GM21381 (cell line): ENCODE measurements around the gene VTI1A.
"Not testable (repeated sequence)": the region's sequence is repeated elsewhere in the genome, so short reads cannot be mapped to it uniquely, and the experiment has no call there.

Experiments used
- ATAC-seq: cut with Tn5 transposase; IDR thresholded peaks from one replicate; pipeline ENCODE4 v1.9.1; 2021; ENCODE audit warnings: mild to moderate bottlenecking, moderate library complexity; ENCODE audit not compliant: unreplicated experiment

Gene VTI1A

GRCh38 chr10:112448888-112449287 is 1.9 kb downstream of the VTI1A start:
- ATAC-seq = no peak

GRCh38 chr10:112454910-112455779 is 8.1 kb downstream of the VTI1A start:
- no peak for ATAC-seq

- no peak for ATAC-seq
These were observed 9.5 kb downstream of the VTI1A start for GRCh38 chr10:112456533-112456932.

- ATAC-seq = no peak
These were observed 13.4 kb downstream of the VTI1A start for GRCh38 chr10:112460366-112460765.

GRCh38 chr10:112461029-112461887 is 14.2 kb downstream of the VTI1A start:
- no peak for ATAC-seq

GRCh38 chr10:112464074-112464473 is 17.1 kb downstream of the VTI1A start:
- ATAC-seq = not testable (repeated sequence)

GRCh38 chr10:112465299-112465883 is 18.4 kb downstream of the VTI1A start:
- no peak for ATAC-seq

- ATAC-seq = no peak
These were observed 19.8 kb downstream of the VTI1A start for GRCh38 chr10:112466802-112467201.

GRCh38 chr10:112467541-112468075 is 20.6 kb downstream of the VTI1A start:
- no peak for ATAC-seq

- ATAC-seq = peak; percentile 76
These were observed 25.0 kb downstream of the VTI1A start for GRCh38 chr10:112471878-112472487.

GRCh38 chr10:112475575-112476218 is 28.7 kb downstream of the VTI1A start:
- ATAC-seq = no peak

GRCh38 chr10:112481602-112482001 is 34.6 kb downstream of the VTI1A start:
- ATAC-seq = no peak

GRCh38 chr10:112484399-112484798 is 37.4 kb downstream of the VTI1A start:
- ATAC-seq = no peak

- ATAC-seq = no peak
These were observed 40.9 kb downstream of the VTI1A start for GRCh38 chr10:112487964-112488363.

- no peak for ATAC-seq
These were observed 43.5 kb downstream of the VTI1A start for GRCh38 chr10:112490545-112490944.

- ATAC-seq = no peak
These were observed 44.1 kb downstream of the VTI1A start for GRCh38 chr10:112491144-112491543.

- ATAC-seq = no peak
These were observed 45.7 kb downstream of the VTI1A start for GRCh38 chr10:112492736-112493135.

- ATAC-seq = peak; percentile 86
These were observed 50.4 kb downstream of the VTI1A start for GRCh38 chr10:112497347-112497950.

GRCh38 chr10:112498806-112499205 is 51.8 kb downstream of the VTI1A start:
- ATAC-seq = no peak

- ATAC-seq = not testable (repeated sequence)
These were observed 53.0 kb downstream of the VTI1A start for GRCh38 chr10:112499985-112500384.
